Sigmoid colon (tissue), 4 donors: ENCODE results near the gene RPS19.

Experiments
- POLR2A ChIP-seq, 2 donors: fragments of 450-650 bp; IDR thresholded peaks; one replicate each; pipeline ENCODE4 v1.6.1; 2016; ENCODE audit warnings: antibody characterized with exemption in 2 of 2, mild to moderate bottlenecking in 2 of 2, moderate library complexity in 2 of 2
- POLR2AphosphoS5 ChIP-seq, 4 donors: sonication (generic); formaldehyde crosslinking; IDR thresholded peaks; one replicate each; pipeline ENCODE4 v1.6.1; 2017; ENCODE audit warnings: antibody characterized with exemption in 4 of 4
- TF ChIP-seq, protein P1 (sequence below), 4 experiments: fragments of 450-650 bp in 3 of 4; fragments of 200-600 bp in 1 of 4; IDR thresholded peaks; one replicate each; pipeline ENCODE4 v1.5.1; 2016 to 2019; ENCODE audit warnings: antibody characterized with exemption in 4 of 4, mild to moderate bottlenecking in 3 of 4, moderate library complexity in 2 of 4

DNA sequence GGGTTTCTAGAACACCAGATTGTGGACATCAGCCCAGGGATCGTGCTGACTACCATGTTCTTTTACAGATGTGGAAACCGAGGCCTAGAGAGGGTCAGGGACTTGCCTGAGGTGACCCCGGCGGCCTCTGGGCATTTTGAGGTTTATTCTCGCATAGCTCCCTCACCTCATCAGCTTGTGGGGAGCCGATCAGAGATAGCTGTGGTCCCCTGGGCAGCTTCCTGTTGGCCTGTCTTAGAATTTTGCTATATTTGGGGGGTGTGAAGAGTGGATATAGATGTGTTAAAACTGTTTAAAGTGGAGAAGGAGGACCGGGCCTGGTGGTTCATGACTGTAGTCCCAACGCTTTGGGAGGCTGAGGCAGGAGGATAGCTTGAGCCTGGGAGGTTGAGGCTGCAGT lies 29.8 kb downstream of the RPS19 start:
- TF ChIP-seq, protein P1, sequence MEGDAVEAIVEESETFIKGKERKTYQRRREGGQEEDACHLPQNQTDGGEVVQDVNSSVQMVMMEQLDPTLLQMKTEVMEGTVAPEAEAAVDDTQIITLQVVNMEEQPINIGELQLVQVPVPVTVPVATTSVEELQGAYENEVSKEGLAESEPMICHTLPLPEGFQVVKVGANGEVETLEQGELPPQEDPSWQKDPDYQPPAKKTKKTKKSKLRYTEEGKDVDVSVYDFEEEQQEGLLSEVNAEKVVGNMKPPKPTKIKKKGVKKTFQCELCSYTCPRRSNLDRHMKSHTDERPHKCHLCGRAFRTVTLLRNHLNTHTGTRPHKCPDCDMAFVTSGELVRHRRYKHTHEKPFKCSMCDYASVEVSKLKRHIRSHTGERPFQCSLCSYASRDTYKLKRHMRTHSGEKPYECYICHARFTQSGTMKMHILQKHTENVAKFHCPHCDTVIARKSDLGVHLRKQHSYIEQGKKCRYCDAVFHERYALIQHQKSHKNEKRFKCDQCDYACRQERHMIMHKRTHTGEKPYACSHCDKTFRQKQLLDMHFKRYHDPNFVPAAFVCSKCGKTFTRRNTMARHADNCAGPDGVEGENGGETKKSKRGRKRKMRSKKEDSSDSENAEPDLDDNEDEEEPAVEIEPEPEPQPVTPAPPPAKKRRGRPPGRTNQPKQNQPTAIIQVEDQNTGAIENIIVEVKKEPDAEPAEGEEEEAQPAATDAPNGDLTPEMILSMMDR (IDR thresholded peaks at IDR 0.05): no peak
- TF ChIP-seq POLR2AphosphoS5 (IDR thresholded peaks at IDR 0.05) (no peak), POLR2A (IDR thresholded peaks at IDR 0.05) (no peak)
